ENCODE measurements around the gene MND1.

GRCh38 chr4:153333874-153334273 is 10.6 kb upstream of the MND1 start:
- no peak for TF ChIP-seq CEBPB (IDR thresholded peaks at IDR 0.05; ENCODE audit: low read depth, low read length)
- TF ChIP-seq, protein P1, sequence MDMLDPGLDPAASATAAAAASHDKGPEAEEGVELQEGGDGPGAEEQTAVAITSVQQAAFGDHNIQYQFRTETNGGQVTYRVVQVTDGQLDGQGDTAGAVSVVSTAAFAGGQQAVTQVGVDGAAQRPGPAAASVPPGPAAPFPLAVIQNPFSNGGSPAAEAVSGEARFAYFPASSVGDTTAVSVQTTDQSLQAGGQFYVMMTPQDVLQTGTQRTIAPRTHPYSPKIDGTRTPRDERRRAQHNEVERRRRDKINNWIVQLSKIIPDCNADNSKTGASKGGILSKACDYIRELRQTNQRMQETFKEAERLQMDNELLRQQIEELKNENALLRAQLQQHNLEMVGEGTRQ (IDR thresholded peaks at IDR 0.05; ENCODE audit: low read length) = no peak
- TF ChIP-seq POLR2A (IDR thresholded peaks at IDR 0.05; ENCODE audit: control extremely low read depth in 1 of 2, low read depth in 2 of 2, low read length in 2 of 2) = no peak
- TF ChIP-seq BRCA1 (IDR thresholded peaks at IDR 0.05; ENCODE audit: low read depth, low read length) = no peak
- TF ChIP-seq CTCF (IDR thresholded peaks at IDR 0.05; ENCODE audit: control extremely low read depth in 1 of 3, insufficient read depth in 1 of 3, low read depth in 1 of 3, low read length in 3 of 3) = no peak
- TF ChIP-seq MAX (IDR thresholded peaks at IDR 0.05) = no peak

Measured in H1 (cell line).